ENCODE measurements around the gene SCAMP3. TPM values are rescaled to one million over a fixed set of nuclear protein-coding genes. Genes with fewer than 3 reads are reported as not detected.

Gene SCAMP3
- polyA plus RNA-seq, 1 donor (not counting 4 experiments of a cell fraction or from before 2014, with no cell fraction given), result 72.1 TPM

DNA sequence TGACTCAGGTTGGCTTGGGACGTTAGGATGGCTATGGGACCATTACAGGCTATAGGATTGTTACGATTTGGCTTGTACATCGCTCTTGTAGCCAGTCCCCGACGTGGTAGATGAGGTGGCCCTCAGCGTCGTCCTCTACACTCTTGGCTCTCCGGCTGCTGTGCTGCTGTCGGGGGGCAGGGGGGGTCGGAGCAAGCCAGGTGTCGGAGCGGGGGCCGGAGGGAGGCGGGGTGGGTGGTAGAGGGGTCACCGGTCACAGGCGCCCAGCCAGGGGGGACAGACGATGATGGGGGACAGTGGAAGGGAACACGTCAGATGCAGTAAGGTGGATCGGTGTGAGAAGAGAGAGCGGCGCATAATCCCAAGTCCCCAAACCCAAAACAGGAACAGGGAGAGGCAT lies 6.5 kb upstream of the SCAMP3 start:
- Histone ChIP-seq H3K27me3 (ENCODE audit: control insufficient read depth, extremely low read depth, insufficient read depth, low read length) (no peaks in the 10 kb centered on the region), H3K4me3 (ENCODE audit: control insufficient read depth in 2 of 3, extremely low read depth in 1 of 3, insufficient read depth in 2 of 3, low read depth in 1 of 3, low read length in 3 of 3) (no peak overlapping the region), H3K9me3 (ENCODE audit: control insufficient read depth, low read depth, low read length) (no peaks in the 10 kb centered on the region), H3K4me2 (ENCODE audit: control insufficient read depth, extremely low read depth, insufficient read depth, low read depth, low read length) (no peak overlapping the region), H3K9ac (ENCODE audit: control insufficient read depth, extremely low read depth, insufficient read depth, low read length) (no peak overlapping the region), H2AFZ (ENCODE audit: control insufficient read depth, low read length) (no peak overlapping the region), H3K9me1 (ENCODE audit: control insufficient read depth, extremely low read depth, insufficient read depth, low read length) (no peaks in the 10 kb centered on the region), H3K4me1 (ENCODE audit: control insufficient read depth, extremely low read depth, insufficient read depth, low read length) (peaks cover 10% of the 10 kb centered on the region), H3K79me2 (ENCODE audit: control insufficient read depth, insufficient read depth, low read length) (peaks cover 37% of the 10 kb centered on the region), H4K20me1 (ENCODE audit: control insufficient read depth, extremely low read depth, insufficient read depth, low read length) (peaks cover 3% of the 10 kb centered on the region), H3K27ac (ENCODE audit: control insufficient read depth, insufficient read depth, low read length) (no peak overlapping the region), H3K36me3 (ENCODE audit: control insufficient read depth in 2 of 2, extremely low read depth in 1 of 2, insufficient read depth in 2 of 2, low read length in 2 of 2) (peaks cover 43 to 68% of the 10 kb centered on the region in 2 experiments)
- no peak for FAIRE-seq
- dilution Hi-C loops (cut with MboI; ENCODE audit: extremely low pct_ligation_motif_present, low sequenced_read_pairs), result no loop called here
- no peak for DNase-seq (ENCODE audit: low read depth, low spot score)
- TF ChIP-seq EZH2 (IDR thresholded peaks at IDR 0.05; ENCODE audit: low read length), result no peak
- TF ChIP-seq, protein P1, sequence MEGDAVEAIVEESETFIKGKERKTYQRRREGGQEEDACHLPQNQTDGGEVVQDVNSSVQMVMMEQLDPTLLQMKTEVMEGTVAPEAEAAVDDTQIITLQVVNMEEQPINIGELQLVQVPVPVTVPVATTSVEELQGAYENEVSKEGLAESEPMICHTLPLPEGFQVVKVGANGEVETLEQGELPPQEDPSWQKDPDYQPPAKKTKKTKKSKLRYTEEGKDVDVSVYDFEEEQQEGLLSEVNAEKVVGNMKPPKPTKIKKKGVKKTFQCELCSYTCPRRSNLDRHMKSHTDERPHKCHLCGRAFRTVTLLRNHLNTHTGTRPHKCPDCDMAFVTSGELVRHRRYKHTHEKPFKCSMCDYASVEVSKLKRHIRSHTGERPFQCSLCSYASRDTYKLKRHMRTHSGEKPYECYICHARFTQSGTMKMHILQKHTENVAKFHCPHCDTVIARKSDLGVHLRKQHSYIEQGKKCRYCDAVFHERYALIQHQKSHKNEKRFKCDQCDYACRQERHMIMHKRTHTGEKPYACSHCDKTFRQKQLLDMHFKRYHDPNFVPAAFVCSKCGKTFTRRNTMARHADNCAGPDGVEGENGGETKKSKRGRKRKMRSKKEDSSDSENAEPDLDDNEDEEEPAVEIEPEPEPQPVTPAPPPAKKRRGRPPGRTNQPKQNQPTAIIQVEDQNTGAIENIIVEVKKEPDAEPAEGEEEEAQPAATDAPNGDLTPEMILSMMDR (optimal IDR thresholded peaks at IDR 0.05 in 1 of 3, IDR thresholded peaks at IDR 0.05 in 1 of 3, conservative IDR thresholded peaks at IDR 0.05 in 1 of 3; ENCODE audit: extremely low read depth in 1 of 3, insufficient read depth in 2 of 3, low read length in 3 of 3), result no peak

DNA sequence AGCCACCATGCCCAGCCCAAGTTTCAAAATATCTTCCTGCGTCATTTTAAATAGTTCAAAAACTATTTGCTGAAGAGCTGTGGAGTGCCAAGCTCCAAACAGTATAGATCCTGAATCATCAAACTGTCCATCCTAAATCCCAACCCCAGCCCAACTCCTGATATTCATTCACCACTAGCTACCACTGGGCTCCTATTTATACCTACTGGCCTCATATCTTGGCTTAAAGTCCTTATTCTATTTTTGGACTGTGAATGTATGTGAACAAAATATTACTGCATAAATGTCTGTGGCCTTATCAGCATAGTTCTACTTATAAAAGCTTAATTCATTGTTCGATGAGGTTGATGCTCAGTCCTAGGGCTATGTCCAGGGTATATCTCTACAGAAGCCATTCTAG lies 5.2 kb upstream of the SCAMP3 start:
- dilution Hi-C loops (cut with MboI; ENCODE audit: extremely low pct_ligation_motif_present, low sequenced_read_pairs), result no loop called here
- TF ChIP-seq, protein P1 (optimal IDR thresholded peaks at IDR 0.05 in 1 of 3, IDR thresholded peaks at IDR 0.05 in 1 of 3, conservative IDR thresholded peaks at IDR 0.05 in 1 of 3; ENCODE audit: extremely low read depth in 1 of 3, insufficient read depth in 2 of 3, low read length in 3 of 3), result no peak
- TF ChIP-seq EZH2 (IDR thresholded peaks at IDR 0.05; ENCODE audit: low read length), result no peak
- FAIRE-seq, result no peak

More for the DNA sequence above, 5.2 kb upstream of the SCAMP3 start:
- Histone ChIP-seq H3K36me3 (ENCODE audit: control insufficient read depth in 2 of 2, extremely low read depth in 1 of 2, insufficient read depth in 2 of 2, low read length in 2 of 2) (peaks cover 47 to 79% of the 10 kb centered on the region in 2 experiments), H3K4me1 (ENCODE audit: control insufficient read depth, extremely low read depth, insufficient read depth, low read length) (peaks cover 10% of the 10 kb centered on the region), H3K9ac (ENCODE audit: control insufficient read depth, extremely low read depth, insufficient read depth, low read length) (no peak overlapping the region), H3K79me2 (ENCODE audit: control insufficient read depth, insufficient read depth, low read length) (peaks cover 31% of the 10 kb centered on the region), H3K27ac (ENCODE audit: control insufficient read depth, insufficient read depth, low read length) (no peak overlapping the region), H3K4me3 (ENCODE audit: control insufficient read depth in 2 of 3, extremely low read depth in 1 of 3, insufficient read depth in 2 of 3, low read depth in 1 of 3, low read length in 3 of 3) (no peak overlapping the region), H3K4me2 (ENCODE audit: control insufficient read depth, extremely low read depth, insufficient read depth, low read depth, low read length) (no peak overlapping the region), H4K20me1 (ENCODE audit: control insufficient read depth, extremely low read depth, insufficient read depth, low read length) (peaks cover 3% of the 10 kb centered on the region), H2AFZ (ENCODE audit: control insufficient read depth, low read length) (no peak overlapping the region), H3K9me3 (ENCODE audit: control insufficient read depth, low read depth, low read length) (no peaks in the 10 kb centered on the region), H3K27me3 (ENCODE audit: control insufficient read depth, extremely low read depth, insufficient read depth, low read length) (no peaks in the 10 kb centered on the region), H3K9me1 (ENCODE audit: control insufficient read depth, extremely low read depth, insufficient read depth, low read length) (no peaks in the 10 kb centered on the region)
- no peak for DNase-seq (ENCODE audit: low read depth, low spot score)

All from keratinocyte (primary cell).